ENCODE data around the gene DRC3. TPM values are rescaled to one million over a fixed set of nuclear protein-coding genes. Genes with fewer than 3 reads are reported as not detected.

The DRC3 gene
- total RNA-seq, 2 donors from 2014 or later, result 2.0 to 2.6 TPM

- Histone ChIP-seq H3K27ac (ENCODE audit: low read depth, low read length) (no peak overlapping the region), H3K27me3 (ENCODE audit: control insufficient read depth, insufficient read depth, low read length, poor library complexity, severe bottlenecking) (no peaks in the 10 kb centered on the region), H3K9me3 (ENCODE audit: control insufficient read depth, low read length) (no peaks in the 10 kb centered on the region), H3K36me3 (ENCODE audit: control insufficient read depth, insufficient read depth, low read length) (no peaks in the 10 kb centered on the region), H3K4me3 (ENCODE audit: low read length) (no peak overlapping the region), H3K9ac (ENCODE audit: extremely low read depth, low read length, poor library complexity, severe bottlenecking) (no peak overlapping the region), H3K4me1 (ENCODE audit: control insufficient read depth, insufficient read depth, low read length) (peaks cover 26% of the 10 kb centered on the region)
- no peaks in the 10 kb centered on the region for H3K9me3 Mint-ChIP-seq
- TF ChIP-seq CTCF (conservative IDR thresholded peaks at IDR 0.05), result no peak
- H3K4me3 Mint-ChIP-seq, result no peak overlapping the region
- H3K27ac Mint-ChIP-seq, result no peak overlapping the region
- no peak for DNase-seq
- WGBS, 2 experiments (ENCODE audit: insufficient coverage in 1 of 2, insufficient read length in 1 of 2), result 46% methylated on average over 1 of the region's 3 CpGs; no CpG with 5 or more reads in 1 of the 2 experiments
- H3K27me3 Mint-ChIP-seq (ENCODE audit: insufficient read depth), result no peaks in the 10 kb centered on the region
- H3K4me1 Mint-ChIP-seq, result peaks cover 38% of the 10 kb centered on the region
- H3K36me3 Mint-ChIP-seq (ENCODE audit: low read depth), result no peaks in the 10 kb centered on the region
These were observed 26.6 kb upstream of the DRC3 start for GRCh38 chr17:17946093-17946492.

GRCh38 chr17:17947309-17947708, 25.4 kb upstream of the DRC3 start:
- Histone ChIP-seq H3K27ac (ENCODE audit: low read depth, low read length) (no peak overlapping the region), H3K36me3 (ENCODE audit: control insufficient read depth, insufficient read depth, low read length) (no peaks in the 10 kb centered on the region), H3K4me3 (ENCODE audit: low read length) (no peak overlapping the region), H3K4me1 (ENCODE audit: control insufficient read depth, insufficient read depth, low read length) (peaks cover 14% of the 10 kb centered on the region), H3K9ac (ENCODE audit: extremely low read depth, low read length, poor library complexity, severe bottlenecking) (no peak overlapping the region), H3K27me3 (ENCODE audit: control insufficient read depth, insufficient read depth, low read length, poor library complexity, severe bottlenecking) (no peaks in the 10 kb centered on the region), H3K9me3 (ENCODE audit: control insufficient read depth, low read length) (no peaks in the 10 kb centered on the region)
- Mint-ChIP-seq H3K27me3 (ENCODE audit: insufficient read depth) (no peaks in the 10 kb centered on the region), H3K36me3 (ENCODE audit: low read depth) (no peaks in the 10 kb centered on the region), H3K27ac (no peak overlapping the region), H3K9me3 (no peaks in the 10 kb centered on the region), H3K4me1 (peaks cover 27% of the 10 kb centered on the region), H3K4me3 (no peak overlapping the region)
- TF ChIP-seq CTCF (conservative IDR thresholded peaks at IDR 0.05), result no peak
- 85 to 90% methylated on average over 3 to 5 of the region's 5 CpGs for WGBS, 2 experiments (ENCODE audit: insufficient coverage in 1 of 2, insufficient read length in 1 of 2)
- DNase-seq, result no peak

- no peaks in the 10 kb centered on the region for H3K36me3 ChIP-seq (ENCODE audit: control insufficient read depth, insufficient read depth, low read length)
- H3K4me3 ChIP-seq (ENCODE audit: low read length), result no peak overlapping the region
- Mint-ChIP-seq H3K27ac (no peak overlapping the region), H3K27me3 (ENCODE audit: insufficient read depth) (no peaks in the 10 kb centered on the region), H3K4me3 (no peak overlapping the region), H3K4me1 (peaks cover 22% of the 10 kb centered on the region), H3K9me3 (no peaks in the 10 kb centered on the region), H3K36me3 (ENCODE audit: low read depth) (no peaks in the 10 kb centered on the region)
- H3K4me1 ChIP-seq (ENCODE audit: control insufficient read depth, insufficient read depth, low read length), result peaks cover 10% of the 10 kb centered on the region
- no peaks in the 10 kb centered on the region for H3K27me3 ChIP-seq (ENCODE audit: control insufficient read depth, insufficient read depth, low read length, poor library complexity, severe bottlenecking)
- H3K9me3 ChIP-seq (ENCODE audit: control insufficient read depth, low read length), result no peaks in the 10 kb centered on the region
- WGBS, 2 experiments (ENCODE audit: insufficient coverage in 1 of 2, insufficient read length in 1 of 2), result 97% methylated on average over 1 of the region's 1 CpG; no CpG with 5 or more reads in 1 of the 2 experiments
- no peak overlapping the region for H3K27ac ChIP-seq (ENCODE audit: low read depth, low read length)
- no peak for DNase-seq
- H3K9ac ChIP-seq (ENCODE audit: extremely low read depth, low read length, poor library complexity, severe bottlenecking), result no peak overlapping the region
- TF ChIP-seq CTCF (conservative IDR thresholded peaks at IDR 0.05), result no peak
These were observed 24.7 kb upstream of the DRC3 start for GRCh38 chr17:17947966-17948365.
